HCT116 (cell line): ENCODE results near the gene PNMA8C. TPM values are rescaled to one million over a fixed set of nuclear protein-coding genes. Genes with fewer than 3 reads are reported as not detected.

Experiments used
- ATAC-seq: fragments of 200-7000 bp; cut with Tn5 transposase; 2 replicates; pipeline ENCODE4 v1.9.1; 2020; ENCODE audit warnings: mild to moderate bottlenecking, moderate library complexity
- BruUV-seq: library from RNA; stranded (reverse); fragments of 400-500 nt; replicated peaks from 2 replicates; lab custom pipeline; 2021; lab: Mats Ljungman, UMichigan
- CTCF ChIA-PET: fragments of 300-600 bp; sonication (Branson Sonifier 250); formaldehyde crosslinking; loops from one replicate; lab custom pipeline; 2021; ENCODE audit warnings: antibody characterized with exemption; lab: Charles Lee
- POLR2A ChIA-PET: fragments of 300-600, 350-600 bp; sonication (Branson Sonifier 250); formaldehyde crosslinking; loops from one replicate; lab custom pipeline; 2021; ENCODE audit warnings: antibody characterized with exemption; lab: Charles Lee
- RAD21 ChIA-PET, 2 experiments: fragments of 300-600 bp; sonication (Branson Sonifier 250); formaldehyde crosslinking; loops; one replicate each; lab custom pipeline; 2023; ENCODE audit warnings: low total read pairs in 2 of 2; ENCODE audit not compliant: uncharacterized antibody in 2 of 2, unreplicated experiment in 2 of 2, low non-redundant PET in 1 of 2; lab: Charles Lee
- DNase-seq: peaks from one replicate; pipeline ENCODE4 v3.0.0-alpha.2; 2010; ENCODE audit warnings: low read depth, low spot score
- H2AFZ ChIP-seq: fragments of 200-600 bp; shearing (Covaris generic), sonication (generic); 2 replicates; pipeline ENCODE4 v1.6.1; 2017; ENCODE audit warnings: low read depth, mixed run types, mixed read lengths, antibody characterized with exemption, low read length; ENCODE audit not compliant: poor library complexity, severe bottlenecking
- H3K27ac ChIP-seq: 2 replicates; pipeline ENCODE4 v1.5.1; 2012; ENCODE audit warnings: low read depth, low read length
- H3K27me3 ChIP-seq: fragments of 200-600 bp; sonication (generic); 2 replicates; pipeline ENCODE4 v1.6.1; 2016; ENCODE audit warnings: mixed run types, low read length, mixed read lengths; ENCODE audit not compliant: insufficient read depth
- H3K36me3 ChIP-seq, 2 experiments: fragments of 200-500 bp in 1 of 2; fragments of 200-600 bp in 1 of 2; sonication (Bioruptor generic) in 1 of 2; sonication (generic) in 1 of 2; 2 replicates each; pipeline versions ENCODE4 v1.5.1 to v1.6.1; 2014 to 2016; ENCODE audit warnings: low read length in 2 of 2, inconsistent platforms in 1 of 2, mixed read lengths in 1 of 2, mixed run types in 1 of 2; ENCODE audit not compliant: insufficient read depth in 2 of 2, control insufficient read depth in 1 of 2
- H3K4me1 ChIP-seq, 2 experiments: fragments of 200-600 bp in 1 of 2; sonication (generic) in 1 of 2; 2 replicates each; pipeline versions ENCODE4 v1.5.1 to v1.6.1; 2012 to 2017; ENCODE audit warnings: low read length in 2 of 2, inconsistent platforms in 1 of 2, mild to moderate bottlenecking in 1 of 2, mixed read lengths in 1 of 2, mixed run types in 1 of 2, moderate library complexity in 1 of 2; ENCODE audit not compliant: insufficient read depth in 2 of 2, control insufficient read depth in 1 of 2
- H3K4me2 ChIP-seq: fragments of 200-600 bp; sonication (generic); 2 replicates; pipeline ENCODE4 v1.6.1; 2017; ENCODE audit warnings: mixed run types, low read length, mixed read lengths
- H3K4me3 ChIP-seq, 2 experiments: fragments of 200-600 bp in 1 of 2; sonication (generic) in 1 of 2; replicated peaks in 1 of 2; 2 replicates each; pipeline ENCODE4 v1.5.1; 2011 to 2016; ENCODE audit warnings: low read length in 2 of 2, control low read depth in 1 of 2, low read depth in 1 of 2, mild to moderate bottlenecking in 1 of 2, mixed read lengths in 1 of 2, mixed run types in 1 of 2
- H3K79me2 ChIP-seq: fragments of 200-600 bp; sonication (generic); 2 replicates; pipeline ENCODE4 v1.6.1; 2017; ENCODE audit warnings: mild to moderate bottlenecking, mixed run types, low read length, moderate library complexity, mixed read lengths; ENCODE audit not compliant: insufficient read depth
- H3K9ac ChIP-seq: fragments of 200-600 bp; sonication (generic); 2 replicates; pipeline ENCODE4 v1.6.1; 2016; ENCODE audit warnings: low read length, mixed read lengths
- H3K9me2 ChIP-seq: fragments of 200-600 bp; sonication (generic), shearing (Covaris generic); 2 replicates; pipeline ENCODE4 v1.6.1; 2017; ENCODE audit warnings: mixed run types, mild to moderate bottlenecking, moderate library complexity; ENCODE audit not compliant: insufficient read depth
- H3K9me3 ChIP-seq, 2 experiments: fragments of 200-500 bp in 1 of 2; fragments of 200-600 bp in 1 of 2; sonication (Bioruptor generic) in 1 of 2; sonication (generic) in 1 of 2; 2 replicates each; pipeline ENCODE4 v1.6.1; 2014 to 2017; ENCODE audit warnings: low read length in 2 of 2, mixed read lengths in 2 of 2, inconsistent platforms in 1 of 2, low read depth in 1 of 2, mild to moderate bottlenecking in 1 of 2, mixed run types in 1 of 2, moderate library complexity in 1 of 2; ENCODE audit not compliant: control insufficient read depth in 1 of 2, insufficient read depth in 1 of 2
- H4K20me1 ChIP-seq: fragments of 200-600 bp; sonication (generic), shearing (Covaris generic); 2 replicates; pipeline ENCODE4 v1.6.1; 2017; ENCODE audit warnings: mixed run types, mild to moderate bottlenecking, moderate library complexity; ENCODE audit not compliant: insufficient read depth
- EGR1 ChIP-seq: IDR thresholded peaks from 2 replicates; pipeline ENCODE4 v1.6.1; 2012; ENCODE audit warnings: low read depth
- ELF1 ChIP-seq: IDR thresholded peaks from 2 replicates; pipeline ENCODE4 v1.6.1; 2012; ENCODE audit warnings: low read depth, borderline replicate concordance
- EZH2phosphoT487 ChIP-seq: fragments of 200-600 bp; IDR thresholded peaks from 2 replicates; pipeline ENCODE4 v1.6.1; 2018; ENCODE audit warnings: antibody characterized with exemption, borderline replicate concordance
- FOSL1 ChIP-seq: IDR thresholded peaks from 2 replicates; pipeline ENCODE4 v1.6.1; 2012; ENCODE audit warnings: low read depth
- POLR2A ChIP-seq: IDR thresholded peaks from 2 replicates; pipeline ENCODE4 v1.7.0; 2011; ENCODE audit warnings: borderline replicate concordance; ENCODE audit not compliant: insufficient read depth, insufficient read length; ENCODE audit errors: extremely low read depth
- POLR2AphosphoS5 ChIP-seq: IDR thresholded peaks from 2 replicates; pipeline ENCODE4 v1.6.1; 2011; ENCODE audit warnings: mild to moderate bottlenecking, low read depth, low read length, moderate library complexity
- SIN3A ChIP-seq: IDR thresholded peaks from 2 replicates; pipeline ENCODE4 v1.6.1; 2012; ENCODE audit warnings: low read depth
- SP1 ChIP-seq: IDR thresholded peaks from 2 replicates; pipeline ENCODE4 v1.6.1; 2012; ENCODE audit warnings: low read depth
- TCF7L2 ChIP-seq: IDR thresholded peaks from 2 replicates; pipeline ENCODE4 v1.7.0; 2011; ENCODE audit warnings: borderline replicate concordance, inconsistent platforms; ENCODE audit not compliant: insufficient read depth, insufficient read length; ENCODE audit errors: extremely low read depth
- YY1 ChIP-seq: IDR thresholded peaks from 2 replicates; pipeline ENCODE4 v1.6.1; 2011; ENCODE audit warnings: low read length, low read depth, moderate library complexity, mild to moderate bottlenecking; ENCODE audit not compliant: insufficient replicate concordance; ENCODE audit errors: extremely low read depth
- ZFX ChIP-seq: fragments of 450-650 bp; IDR thresholded peaks from 2 replicates; pipeline ENCODE4 v1.6.1; 2017
- ZNF274 ChIP-seq: fragments of 200-500 bp; sonication (Bioruptor generic); IDR thresholded peaks from 2 replicates; pipeline ENCODE4 v1.6.1; 2014; ENCODE audit warnings: mild to moderate bottlenecking, low read depth, low read length, inconsistent platforms
- intact Hi-C: fragments of 100-400 bp; cut with micrococcal nuclease; formaldehyde crosslinking; loops from 2 replicates; pipeline ENCODE4 v1.10.0; 2022
- total RNA-seq: library from RNA; stranded (reverse); gene quantifications from one replicate; pipeline ENCODE4 v1.2.1, GENCODE V29; 2021; ENCODE audit not compliant: unreplicated experiment
- TF ChIP-seq, protein P1 (sequence below): IDR thresholded peaks from 2 replicates; pipeline ENCODE4 v1.6.1; 2012
- TF ChIP-seq, protein P2 (sequence below), 3 experiments: fragments of 200-600 bp in 1 of 3; sonication (generic) in 1 of 3; IDR thresholded peaks in 2 of 3; conservative IDR thresholded peaks in 1 of 3; 2 replicates each; pipeline ENCODE4 v1.5.1; 2012 to 2017; ENCODE audit warnings: low read depth in 2 of 3, low read length in 2 of 3, antibody characterized with exemption in 1 of 3, borderline replicate concordance in 1 of 3, control low read depth in 1 of 3, mild to moderate bottlenecking in 1 of 3, mixed read lengths in 1 of 3, mixed run types in 1 of 3, moderate library complexity in 1 of 3; ENCODE audit not compliant: insufficient read depth in 1 of 3
- TF ChIP-seq, protein P3 (sequence below): IDR thresholded peaks from 2 replicates; pipeline ENCODE4 v1.6.1; 2011; ENCODE audit warnings: mild to moderate bottlenecking, low read length, moderate library complexity; ENCODE audit not compliant: insufficient replicate concordance; ENCODE audit errors: extremely low read depth

PNMA8C gene
- total RNA-seq, 1 experiment from 2014 or later, result not detected

DNA sequence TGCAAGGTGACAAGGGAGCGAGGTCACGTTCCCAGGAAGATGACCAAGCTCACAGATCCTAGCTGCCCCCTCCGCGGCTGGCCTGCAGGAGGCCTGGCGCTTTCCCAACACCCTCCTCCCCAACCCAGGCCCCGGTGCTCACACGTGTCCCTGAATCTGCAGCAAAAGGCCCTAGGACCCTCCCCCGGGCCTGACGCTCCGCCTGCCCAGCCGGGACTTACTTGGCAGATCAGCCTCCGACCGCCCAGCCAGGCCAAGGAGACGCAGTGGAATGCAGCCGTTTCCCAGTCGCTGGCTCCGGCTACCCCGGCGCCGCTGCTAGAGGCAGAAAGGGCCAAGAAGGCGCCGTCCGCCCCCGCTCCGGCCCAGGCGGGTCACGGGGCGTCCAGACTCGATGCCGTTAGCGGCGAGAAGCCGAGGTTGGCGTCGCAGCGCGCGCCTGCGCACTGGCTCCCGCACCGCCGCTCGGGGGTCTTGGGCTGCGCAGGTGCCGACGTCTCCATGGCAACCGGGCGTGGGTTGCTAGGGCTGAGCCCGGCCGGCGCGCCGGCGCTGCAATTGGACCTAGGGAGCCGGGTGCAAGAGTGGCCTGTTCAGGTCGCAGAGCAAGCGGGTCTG, 42.5 kb upstream of the PNMA8C start, which contains the start of gene PNMA8A:
PNMA8A (minus strand) TSS at position 448 of the 618 bp plus-strand sequence. CDS start 528 bp downstream, outside the sequence.
- no peak within 1 kb of the TSS for H3K4me2 ChIP-seq
- intact Hi-C loops, result no loop called here
- ChIA-PET POLR2A (no interaction called here), CTCF (no interaction called here)
- no peak for ATAC-seq
- TF ChIP-seq POLR2AphosphoS5 (no peak), SIN3A (no peak), TCF7L2 (no peak)
- TF ChIP-seq, all 23 proteins: peak for 0
- Histone ChIP-seq H3K27ac (no peak within 1 kb of the TSS), H2AFZ (no peak within 1 kb of the TSS), H3K36me3 (no peaks in the 10 kb centered on the region), H3K27me3 (0 out of 2 replicates have a peak, but pooled peaks cover 6% of the 10 kb centered on the region), H3K4me1 (no peaks in the 10 kb centered on the region), H3K9me2 (no peaks in the 10 kb centered on the region), H3K9me3 (no peaks in the 10 kb centered on the region), H3K9ac (no peak within 1 kb of the TSS), H3K79me2 (no peaks in the 10 kb centered on the region), H4K20me1 (no peaks in the 10 kb centered on the region), H3K4me3 (no peak within 1 kb of the TSS)
- no TSS peak for BruUV-seq
- RAD21 ChIA-PET, result no interaction called here
- no peak for DNase-seq

GRCh38 chr19:46470376-46470775, 41.6 kb upstream of the PNMA8C start:
- ATAC-seq, result no peak
- no peaks in the 10 kb centered on the region for H3K9me3 ChIP-seq
- H3K27ac ChIP-seq, result no peak overlapping the region
- CTCF ChIA-PET, result no interaction called here
- no peak overlapping the region for H3K4me2 ChIP-seq
- H3K36me3 ChIP-seq, result no peaks in the 10 kb centered on the region
- no peaks in the 10 kb centered on the region for H3K79me2 ChIP-seq
- H3K9ac ChIP-seq, result no peak overlapping the region
- no TSS peak for BruUV-seq
- H3K9me2 ChIP-seq, result no peaks in the 10 kb centered on the region
- H3K4me3 ChIP-seq, result no peak overlapping the region
- intact Hi-C loops, result no loop called here
- no peaks in the 10 kb centered on the region for H3K4me1 ChIP-seq
- no peaks in the 10 kb centered on the region for H4K20me1 ChIP-seq
- 0 out of 2 replicates have a peak, but pooled peaks cover 7% of the 10 kb centered on the region for H3K27me3 ChIP-seq
- H2AFZ ChIP-seq, result no peak overlapping the region
- POLR2A ChIA-PET, result no interaction called here
- RAD21 ChIA-PET, result no interaction called here
- no peak for DNase-seq
- no peak for TF ChIP-seq POLR2A
- no peak for TF ChIP-seq EZH2phosphoT487
- no peak for TF ChIP-seq ZNF274
- no peak for TF ChIP-seq ELF1
- TF ChIP-seq SP1, result no peak
- TF ChIP-seq ZFX, result no peak
- TF ChIP-seq YY1, result no peak
- TF ChIP-seq, protein P1, sequence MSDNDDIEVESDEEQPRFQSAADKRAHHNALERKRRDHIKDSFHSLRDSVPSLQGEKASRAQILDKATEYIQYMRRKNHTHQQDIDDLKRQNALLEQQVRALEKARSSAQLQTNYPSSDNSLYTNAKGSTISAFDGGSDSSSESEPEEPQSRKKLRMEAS, result no peak
- no peak for TF ChIP-seq POLR2AphosphoS5
- no peak for TF ChIP-seq TCF7L2
- TF ChIP-seq, protein P2, sequence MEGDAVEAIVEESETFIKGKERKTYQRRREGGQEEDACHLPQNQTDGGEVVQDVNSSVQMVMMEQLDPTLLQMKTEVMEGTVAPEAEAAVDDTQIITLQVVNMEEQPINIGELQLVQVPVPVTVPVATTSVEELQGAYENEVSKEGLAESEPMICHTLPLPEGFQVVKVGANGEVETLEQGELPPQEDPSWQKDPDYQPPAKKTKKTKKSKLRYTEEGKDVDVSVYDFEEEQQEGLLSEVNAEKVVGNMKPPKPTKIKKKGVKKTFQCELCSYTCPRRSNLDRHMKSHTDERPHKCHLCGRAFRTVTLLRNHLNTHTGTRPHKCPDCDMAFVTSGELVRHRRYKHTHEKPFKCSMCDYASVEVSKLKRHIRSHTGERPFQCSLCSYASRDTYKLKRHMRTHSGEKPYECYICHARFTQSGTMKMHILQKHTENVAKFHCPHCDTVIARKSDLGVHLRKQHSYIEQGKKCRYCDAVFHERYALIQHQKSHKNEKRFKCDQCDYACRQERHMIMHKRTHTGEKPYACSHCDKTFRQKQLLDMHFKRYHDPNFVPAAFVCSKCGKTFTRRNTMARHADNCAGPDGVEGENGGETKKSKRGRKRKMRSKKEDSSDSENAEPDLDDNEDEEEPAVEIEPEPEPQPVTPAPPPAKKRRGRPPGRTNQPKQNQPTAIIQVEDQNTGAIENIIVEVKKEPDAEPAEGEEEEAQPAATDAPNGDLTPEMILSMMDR (IDR thresholded peaks at IDR 0.05 in 2 of 3, conservative IDR thresholded peaks at IDR 0.05 in 1 of 3; ENCODE audit: borderline replicate concordance in 1 of 3, insufficient read depth in 1 of 3, low read depth in 2 of 3, low read length in 2 of 3), result no peak
- TF ChIP-seq, protein P3, sequence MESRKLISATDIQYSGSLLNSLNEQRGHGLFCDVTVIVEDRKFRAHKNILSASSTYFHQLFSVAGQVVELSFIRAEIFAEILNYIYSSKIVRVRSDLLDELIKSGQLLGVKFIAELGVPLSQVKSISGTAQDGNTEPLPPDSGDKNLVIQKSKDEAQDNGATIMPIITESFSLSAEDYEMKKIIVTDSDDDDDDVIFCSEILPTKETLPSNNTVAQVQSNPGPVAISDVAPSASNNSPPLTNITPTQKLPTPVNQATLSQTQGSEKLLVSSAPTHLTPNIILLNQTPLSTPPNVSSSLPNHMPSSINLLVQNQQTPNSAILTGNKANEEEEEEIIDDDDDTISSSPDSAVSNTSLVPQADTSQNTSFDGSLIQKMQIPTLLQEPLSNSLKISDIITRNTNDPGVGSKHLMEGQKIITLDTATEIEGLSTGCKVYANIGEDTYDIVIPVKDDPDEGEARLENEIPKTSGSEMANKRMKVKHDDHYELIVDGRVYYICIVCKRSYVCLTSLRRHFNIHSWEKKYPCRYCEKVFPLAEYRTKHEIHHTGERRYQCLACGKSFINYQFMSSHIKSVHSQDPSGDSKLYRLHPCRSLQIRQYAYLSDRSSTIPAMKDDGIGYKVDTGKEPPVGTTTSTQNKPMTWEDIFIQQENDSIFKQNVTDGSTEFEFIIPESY, result no peak
- no peak for TF ChIP-seq EGR1
- TF ChIP-seq FOSL1, result no peak
